Parietal lobe (tissue), 2 donors: ENCODE measurements around the gene PABPC3. TPM values are rescaled to one million over a fixed set of nuclear protein-coding genes. Genes with fewer than 3 reads are reported as not detected.

Source experiments
- small RNA-seq: library from RNA; depleted of rRNA; stranded (forward); fragments of <200 nt; gene quantifications from one replicate; pipeline ENCODE3, GENCODE V24; 2014; ENCODE audit warnings: low replicate concordance
- total RNA-seq: library from RNA; depleted of rRNA; stranded (reverse); fragments of >200 nt; gene quantifications from one replicate; pipeline ENCODE4 v1.2.3, GENCODE V29; 2014

The PABPC3 gene
- 0.31 TPM for total RNA-seq

GRCh38 chr13:25095851-25096453 lies at the start of gene PABPC3:
Gene PABPC3 (plus strand): TSS chr13:25096136. CDS start chr13:25096199, 63 bp downstream.

Small RNA genes lying within 50 kb of the gene (small RNA-seq; reads per million reads assigned to genes)
- gene AL359757.2 = not detected

Other genes with a start within 250 kb of the PABPC3 start
- gene AMER2, start 76.2 kb downstream of the PABPC3 start, total RNA-seq = 153 TPM
- gene MTMR6, start 191.4 kb downstream of the PABPC3 start, total RNA-seq = 36.3 TPM
- gene NUP58, start 205.5 kb downstream of the PABPC3 start, total RNA-seq = 132 TPM